HG03175 (cell line): ENCODE data around the gene NQO1.
A peak's percentile ranks its signal among the peaks of the same experiment; 100 is the strongest.
"Not testable (repeated sequence)": the region's sequence is repeated elsewhere in the genome, so short reads cannot be mapped to it uniquely, and the experiment has no call there.

Experiments
- ATAC-seq: cut with Tn5 transposase; IDR thresholded peaks from one replicate; pipeline ENCODE4 v1.9.1; 2021; ENCODE audit warnings: mild to moderate bottlenecking, moderate library complexity; ENCODE audit not compliant: unreplicated experiment

The NQO1 gene

GRCh38 chr16:69726313-69727060, at the start of gene NQO1:
Gene NQO1 (minus strand): TSS chr16:69726560. CDS start chr16:69726439, 121 bp downstream.
- ATAC-seq, result peak; percentile 99

- ATAC-seq, result no peak
These were observed 49.2 kb upstream of the NQO1 start for GRCh38 chr16:69775563-69775962.

GRCh38 chr16:69773260-69773947, 47.0 kb upstream of the NQO1 start:
- ATAC-seq, result no peak

GRCh38 chr16:69771651-69771967, 45.2 kb upstream of the NQO1 start:
- no peak for ATAC-seq

- no peak for ATAC-seq
These were observed 43.0 kb upstream of the NQO1 start for GRCh38 chr16:69769404-69769803.

- no peak for ATAC-seq
These were observed 42.3 kb upstream of the NQO1 start for GRCh38 chr16:69768666-69769065.

- no peak for ATAC-seq
These were observed 41.3 kb upstream of the NQO1 start for GRCh38 chr16:69767459-69768229.

- ATAC-seq, result no peak
These were observed 37.2 kb upstream of the NQO1 start for GRCh38 chr16:69763599-69763942.

- ATAC-seq, result peak; percentile 36
These were observed 36.6 kb upstream of the NQO1 start for GRCh38 chr16:69762814-69763598.

- ATAC-seq, result peak; percentile 76
These were observed 35.8 kb upstream of the NQO1 start, which contains the start of gene WWP2 for GRCh38 chr16:69761983-69762813. Gene WWP2 (plus strand): TSS chr16:69762332. CDS start chr16:69787011, 24,679 bp downstream.

- ATAC-seq, result not testable (repeated sequence)
These were observed 31.0 kb upstream of the NQO1 start for GRCh38 chr16:69757375-69757774.

- ATAC-seq, result no peak
These were observed 30.3 kb upstream of the NQO1 start for GRCh38 chr16:69756705-69757104.

GRCh38 chr16:69754469-69755310, 28.3 kb upstream of the NQO1 start, which contains the start of gene NOB1:
Gene NOB1 (minus strand): TSS chr16:69754926. CDS start chr16:69754910, 16 bp downstream.
- ATAC-seq, result peak; percentile 95

- no peak for ATAC-seq
These were observed 27.7 kb upstream of the NQO1 start for GRCh38 chr16:69754143-69754468.

- ATAC-seq, result no peak
These were observed 22.5 kb upstream of the NQO1 start for GRCh38 chr16:69748694-69749345.

GRCh38 chr16:69747115-69747514, 20.8 kb upstream of the NQO1 start:
- no peak for ATAC-seq

- ATAC-seq, result no peak
These were observed 19.6 kb upstream of the NQO1 start for GRCh38 chr16:69745959-69746358.

- ATAC-seq, result no peak
These were observed 18.9 kb upstream of the NQO1 start for GRCh38 chr16:69745232-69745612.
